Peyer's patch (tissue), 4 donors: ENCODE results near the gene ROR1.

Experiments
- CTCF ChIP-seq, 6 experiments: fragments of 450-650 bp in 4 of 6; fragments of 200-600 bp in 2 of 6; sonication (generic) in 1 of 6; IDR thresholded peaks; one replicate each; pipeline ENCODE4 v1.5.1; 2017 to 2019; ENCODE audit warnings: antibody characterized with exemption in 6 of 6, mild to moderate bottlenecking in 3 of 6, moderate library complexity in 1 of 6
- POLR2A ChIP-seq, 2 donors: fragments of 450-650 bp; IDR thresholded peaks; one replicate each; pipeline ENCODE4 v1.5.1; 2017; ENCODE audit warnings: antibody characterized with exemption in 2 of 2, mild to moderate bottlenecking in 2 of 2, moderate library complexity in 2 of 2

GRCh38 chr1:63818567-63819325 is 44.9 kb downstream of the ROR1 start:
- no peak for TF ChIP-seq CTCF (IDR thresholded peaks at IDR 0.05)
- no peak for TF ChIP-seq POLR2A (IDR thresholded peaks at IDR 0.05)
